Brain pericyte (primary cell): ENCODE measurements around the gene WRNIP1.

Experiments
- DNase-seq: peaks from one replicate; pipeline ENCODE4 v3.0.0-alpha.2; 2012; ENCODE audit warnings: low read depth, low spot score

Gene WRNIP1

DNA sequence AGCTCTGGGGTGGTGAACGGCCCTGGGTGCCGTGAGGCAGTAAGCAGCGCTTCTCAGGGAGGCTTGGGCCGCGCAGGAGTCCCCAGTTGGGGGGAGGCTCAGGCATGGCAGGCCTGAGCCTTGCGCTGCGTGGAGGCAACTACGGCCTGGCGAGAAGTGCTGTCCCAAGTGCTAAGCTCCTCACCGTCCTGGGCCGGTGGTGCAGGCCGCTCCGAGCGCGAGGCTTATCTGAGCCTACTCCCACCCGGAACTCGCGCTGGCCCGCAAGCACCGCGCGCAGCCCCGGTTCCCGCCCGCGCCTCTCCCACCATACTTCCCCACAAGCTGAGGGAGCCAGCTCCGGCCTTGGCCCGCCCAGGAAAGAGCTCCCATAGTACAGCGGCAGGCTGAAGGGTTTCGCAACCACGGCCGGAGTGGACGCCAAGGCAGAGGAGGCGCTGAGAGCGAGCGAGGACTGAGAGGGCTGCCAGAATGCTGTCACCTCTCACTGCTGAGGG lies 1.8 kb upstream of the WRNIP1 start:
- no peak for DNase-seq

DNA sequence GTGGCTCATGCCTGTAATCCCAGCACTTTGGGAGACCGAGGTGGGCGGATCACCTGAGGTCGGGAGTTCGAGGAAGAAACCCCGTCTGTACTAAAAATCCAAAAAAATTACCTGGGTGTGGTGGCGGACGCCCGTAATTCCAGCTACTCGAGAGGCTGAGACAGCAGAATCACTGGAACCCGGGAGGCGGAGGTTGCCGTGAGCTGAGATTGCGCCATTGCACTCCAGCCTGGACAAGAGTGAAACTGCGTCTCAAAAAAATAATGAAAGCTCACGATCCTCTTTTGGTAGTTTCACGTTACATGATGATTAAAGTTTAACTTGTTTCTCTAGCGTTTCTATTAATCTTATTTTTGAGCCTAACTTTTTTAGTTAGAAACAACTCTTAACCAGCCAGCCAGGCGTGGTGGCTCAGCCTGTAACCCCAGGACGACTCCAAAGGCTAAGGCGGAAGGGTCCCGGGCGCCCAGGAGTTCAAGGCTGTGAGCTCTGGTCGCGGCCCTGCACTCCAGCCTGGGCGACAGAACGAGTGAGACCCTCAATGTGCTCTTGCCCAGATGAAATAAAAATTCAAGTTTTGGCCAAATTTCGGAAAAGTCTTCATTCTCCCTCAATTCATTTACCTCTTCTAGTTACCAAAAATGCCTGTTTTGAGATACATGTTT lies 1.2 kb upstream of the WRNIP1 start:
- DNase-seq, result no peak

- no peak for DNase-seq
Measured at GRCh38 chr6:2764610-2765165, 505 bp upstream of the WRNIP1 start.

DNA sequence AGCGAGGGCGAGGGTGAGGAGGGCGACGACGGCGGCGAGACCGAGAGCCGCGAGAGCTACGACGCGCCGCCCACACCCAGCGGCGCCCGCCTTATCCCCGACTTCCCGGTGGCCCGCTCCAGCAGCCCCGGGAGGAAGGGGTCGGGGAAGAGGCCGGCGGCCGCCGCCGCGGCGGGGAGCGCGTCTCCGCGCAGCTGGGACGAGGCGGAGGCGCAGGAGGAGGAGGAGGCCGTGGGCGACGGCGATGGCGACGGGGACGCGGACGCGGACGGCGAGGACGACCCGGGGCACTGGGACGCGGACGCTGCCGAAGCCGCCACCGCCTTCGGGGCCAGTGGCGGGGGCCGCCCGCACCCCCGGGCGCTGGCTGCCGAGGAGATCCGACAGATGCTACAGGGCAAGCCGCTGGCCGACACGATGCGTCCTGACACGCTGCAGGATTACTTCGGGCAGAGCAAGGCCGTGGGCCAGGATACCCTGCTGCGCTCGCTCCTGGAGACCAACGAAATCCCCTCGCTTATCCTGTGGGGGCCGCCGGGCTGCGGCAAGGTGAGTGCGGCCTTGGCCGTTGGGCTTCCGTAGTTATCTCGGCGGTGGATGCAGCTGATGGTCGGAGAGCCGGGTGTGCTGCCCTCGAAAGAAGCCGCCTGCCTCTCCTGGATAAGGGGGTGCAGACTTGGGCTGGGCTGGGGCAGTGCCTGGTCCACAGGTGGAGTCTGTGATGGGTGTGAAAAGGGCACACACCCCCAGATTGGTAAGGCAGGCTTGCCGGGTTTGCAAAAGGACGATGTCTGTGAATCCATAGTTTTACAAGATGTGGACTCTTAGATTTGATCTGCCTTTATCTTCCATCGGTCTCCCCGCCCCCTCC lies 938 bp downstream of the WRNIP1 start:
- DNase-seq, result no peak

GRCh38 chr6:2766767-2767656 lies 1.8 kb downstream of the WRNIP1 start:
- DNase-seq, result no peak

GRCh38 chr6:2767657-2768524 lies 2.7 kb downstream of the WRNIP1 start:
- DNase-seq, result no peak

DNA sequence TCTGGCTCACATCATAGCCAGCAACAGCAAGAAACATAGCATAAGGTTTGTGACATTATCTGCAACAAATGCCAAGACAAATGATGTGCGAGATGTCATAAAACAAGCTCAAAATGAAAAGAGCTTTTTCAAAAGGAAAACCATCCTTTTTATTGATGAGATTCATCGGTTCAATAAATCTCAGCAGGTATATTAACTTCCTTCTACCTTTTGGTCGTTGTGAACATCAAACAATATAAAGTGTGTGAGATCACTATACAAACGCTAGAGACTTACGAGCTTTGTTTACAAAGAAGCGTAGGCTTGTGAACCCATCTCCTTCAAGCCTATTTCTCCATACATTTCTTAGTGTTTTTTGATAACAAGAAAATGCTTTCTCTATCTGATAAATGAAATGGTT lies 3.5 kb downstream of the WRNIP1 start:
- no peak for DNase-seq

DNA sequence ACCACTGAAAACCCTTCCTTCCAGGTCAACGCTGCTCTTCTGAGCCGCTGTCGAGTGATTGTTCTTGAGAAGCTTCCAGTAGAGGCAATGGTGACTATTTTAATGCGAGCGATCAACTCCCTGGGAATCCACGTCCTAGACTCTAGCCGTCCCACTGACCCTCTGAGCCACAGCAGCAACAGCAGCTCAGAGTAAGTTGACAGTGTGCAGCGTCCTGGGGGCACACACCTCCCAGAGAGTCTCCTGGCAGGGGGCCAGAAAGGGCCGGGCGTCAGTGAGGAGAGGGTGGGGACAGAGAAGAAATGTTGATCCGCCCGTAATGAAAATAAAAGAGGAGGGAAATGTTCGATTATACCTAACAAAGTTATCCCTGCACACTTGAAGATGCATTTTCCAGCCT lies 5.0 kb downstream of the WRNIP1 start:
- DNase-seq, result no peak

- no peak for DNase-seq
Measured at GRCh38 chr6:2771079-2771478, 5.9 kb downstream of the WRNIP1 start.

DNA sequence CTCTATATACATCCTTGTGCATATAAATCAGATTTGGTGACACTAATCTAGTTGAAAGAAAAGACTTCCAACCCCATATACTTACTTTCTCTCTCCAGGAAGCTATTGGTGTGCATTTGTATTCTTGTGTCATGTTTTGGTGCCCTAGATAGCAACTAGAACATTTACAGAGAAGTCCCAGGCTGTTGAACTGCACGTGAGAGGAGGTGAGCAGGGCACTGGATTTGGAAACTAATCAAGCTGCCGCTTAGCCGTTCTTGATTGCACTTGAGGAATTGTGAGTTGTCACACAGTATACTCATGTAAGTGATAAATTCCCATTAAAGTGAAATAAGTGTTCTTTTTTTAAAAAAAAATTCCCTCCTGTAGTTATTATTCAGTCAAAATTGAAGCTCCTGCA lies 7.6 kb downstream of the WRNIP1 start:
- DNase-seq, result no peak

GRCh38 chr6:2773449-2773848 lies 8.3 kb downstream of the WRNIP1 start:
- no peak for DNase-seq

DNA sequence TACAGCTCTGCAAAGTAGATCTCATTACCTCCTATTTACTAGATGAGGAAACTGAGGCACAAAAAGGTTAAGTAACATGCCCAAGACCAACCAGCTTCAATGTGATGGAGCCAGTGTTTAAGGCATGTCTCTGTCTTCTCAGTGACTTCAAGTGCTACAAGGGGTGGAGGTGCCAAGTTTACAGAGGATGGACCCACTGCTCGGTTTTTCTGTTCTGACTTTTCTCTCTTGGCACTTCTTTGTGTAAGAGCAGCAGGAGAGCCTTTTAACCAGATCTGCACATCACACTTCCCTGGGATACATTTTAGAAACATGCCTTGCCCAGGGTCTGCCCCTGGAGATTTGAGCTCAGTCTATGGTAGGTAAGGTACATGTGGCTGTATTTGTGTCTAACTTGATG lies 9.8 kb downstream of the WRNIP1 start:
- no peak for DNase-seq

DNA sequence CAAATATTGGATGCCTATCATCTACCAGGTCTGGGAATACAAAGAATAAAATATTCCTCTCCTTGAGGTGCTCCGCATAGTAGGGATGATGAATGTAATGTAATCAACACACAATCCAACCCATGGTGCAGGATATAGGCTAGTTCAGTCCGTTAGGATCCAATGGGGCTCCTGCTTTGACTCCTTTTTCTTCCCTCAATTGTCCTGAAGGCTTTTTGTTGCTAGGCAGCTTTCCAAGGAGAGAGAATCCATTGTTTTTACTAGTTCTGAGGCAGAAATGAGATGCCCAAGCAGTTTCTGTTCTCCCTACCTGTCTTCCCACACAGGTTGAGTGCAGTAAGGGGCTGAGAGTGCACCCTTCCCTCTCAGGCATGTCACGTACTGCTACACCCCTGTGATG lies 12.1 kb downstream of the WRNIP1 start:
- DNase-seq, result no peak

- no peak for DNase-seq
Measured at GRCh38 chr6:2780102-2780737, 15.0 kb downstream of the WRNIP1 start.

DNA sequence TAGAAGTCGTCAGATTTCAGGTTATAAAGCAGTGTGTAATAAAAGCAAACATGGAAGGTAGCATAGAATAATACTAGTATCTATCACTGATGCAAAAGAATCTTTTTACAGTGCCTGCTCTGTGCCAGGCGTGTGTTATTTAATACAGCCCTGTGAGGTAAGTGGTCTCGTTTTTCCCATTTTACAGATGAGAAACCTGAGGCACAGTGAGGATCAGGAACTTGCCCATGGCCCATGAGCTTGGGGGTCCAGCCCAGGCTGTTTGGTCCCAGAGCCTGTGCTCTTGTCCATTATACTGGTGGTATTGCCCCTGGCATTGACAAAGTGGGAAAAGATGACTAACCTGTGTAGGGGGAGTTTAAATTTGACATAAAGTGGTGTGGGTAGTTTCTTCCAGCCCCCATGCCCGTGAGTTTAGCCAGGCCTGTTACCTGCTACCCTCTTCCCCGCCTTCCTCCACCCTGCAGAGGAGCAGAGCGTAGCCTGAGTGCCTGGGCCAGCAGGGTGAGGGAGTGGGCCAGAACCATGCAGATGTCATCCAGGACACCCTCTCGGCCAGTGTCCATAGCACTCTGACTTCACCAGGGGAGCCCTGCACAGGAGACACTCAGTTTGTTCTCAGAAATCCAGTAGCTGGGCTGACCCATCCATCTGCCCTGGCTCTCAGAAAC lies 16.6 kb downstream of the WRNIP1 start:
- DNase-seq, result no peak

- DNase-seq, result no peak
Measured at GRCh38 chr6:2782356-2782708, 17.1 kb downstream of the WRNIP1 start.

GRCh38 chr6:2782825-2783187 lies 17.6 kb downstream of the WRNIP1 start:
- no peak for DNase-seq

GRCh38 chr6:2783188-2783963 lies 18.2 kb downstream of the WRNIP1 start:
- no peak for DNase-seq

DNA sequence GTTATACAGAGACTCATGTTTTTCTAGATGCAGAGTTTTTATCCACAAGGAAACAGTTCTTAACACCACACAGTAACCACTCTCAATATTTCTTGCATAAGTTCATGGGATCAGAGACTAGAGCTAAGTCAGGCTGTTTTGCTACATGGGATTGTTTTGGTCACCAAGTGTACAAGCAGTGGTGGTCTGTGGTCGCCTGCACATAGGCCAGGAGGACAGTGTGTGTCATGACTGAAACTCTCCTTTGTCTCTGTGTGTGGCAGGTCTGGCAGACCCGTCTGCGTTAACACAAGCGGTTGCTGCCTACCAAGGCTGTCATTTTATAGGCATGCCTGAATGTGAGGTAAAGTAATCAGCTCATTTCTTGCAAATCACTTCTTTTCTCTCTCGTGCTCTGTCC lies 18.9 kb downstream of the WRNIP1 start:
- no peak for DNase-seq
